Lung (tissue), 12 donors: ENCODE data around the gene ACSM6. TPM values are rescaled to one million over a fixed set of nuclear protein-coding genes. Genes with fewer than 3 reads are reported as not detected.
"Not testable (repeated sequence)": the region's sequence is repeated elsewhere in the genome, so short reads cannot be mapped to it uniquely, and the experiment has no call there.

ENCODE experiments used
- ATAC-seq: fragments of 200-7000 bp; cut with Tn5 transposase; one replicate; pipeline ENCODE4 v1.9.1; 2020; ENCODE audit warnings: moderate number of reproducible peaks; ENCODE audit not compliant: insufficient read depth, low FRiP score
- DNase-seq, 3 donors: peaks; one replicate each; pipeline ENCODE4 v3.0.0-alpha.2; 2013 to 2017
- H3K27ac ChIP-seq, 2 donors: one replicate each; pipeline ENCODE4 v1.5.1; 2013; ENCODE audit warnings: mild to moderate bottlenecking in 2 of 2, moderate library complexity in 2 of 2, control low read depth in 1 of 2, inconsistent platforms in 1 of 2, low read depth in 1 of 2, low read length in 1 of 2
- H3K27me3 ChIP-seq, 3 donors: one replicate each; pipeline ENCODE4 v1.5.1; 2013; ENCODE audit warnings: low read length in 2 of 3; ENCODE audit not compliant: control insufficient read depth in 3 of 3, insufficient read depth in 3 of 3
- H3K36me3 ChIP-seq, 4 donors: one replicate each; pipeline ENCODE4 v1.5.1; 2013; ENCODE audit warnings: low read length in 4 of 4, mild to moderate bottlenecking in 1 of 4, moderate library complexity in 1 of 4; ENCODE audit not compliant: control insufficient read depth in 4 of 4, insufficient read depth in 4 of 4
- H3K4me1 ChIP-seq, 5 donors: one replicate each; pipeline ENCODE4 v1.5.1; 2013; ENCODE audit warnings: low read length in 5 of 5, mild to moderate bottlenecking in 2 of 5, moderate library complexity in 1 of 5; ENCODE audit not compliant: control insufficient read depth in 5 of 5, insufficient read depth in 5 of 5
- H3K4me3 ChIP-seq: one replicate; pipeline ENCODE4 v1.5.1; 2013; ENCODE audit warnings: mild to moderate bottlenecking, control low read depth, moderate library complexity
- H3K9ac ChIP-seq, 2 donors: one replicate each; pipeline ENCODE4 v1.5.1; 2013; ENCODE audit warnings: low read length in 2 of 2, control low read depth in 1 of 2; ENCODE audit not compliant: insufficient read depth in 1 of 2
- H3K9me3 ChIP-seq, 4 donors: one replicate each; pipeline ENCODE4 v1.5.1; 2013; ENCODE audit warnings: low read length in 3 of 4, mild to moderate bottlenecking in 1 of 4, moderate library complexity in 1 of 4; ENCODE audit not compliant: control insufficient read depth in 4 of 4, insufficient read depth in 3 of 4
- CTCF ChIP-seq: IDR thresholded peaks from 2 replicates; pipeline ENCODE4 v1.5.1; 2012; ENCODE audit warnings: mild to moderate bottlenecking; ENCODE audit errors: control extremely low read depth, extremely low read depth
- WGBS, 2 donors: extraction: QIAGEN DNeasy Blood & Tissue Kit; methylation state at CpG; one replicate each; pipeline ENCODE4 v1.1.7; 2013; 5-methylcytosine and 5-hydroxymethylcytosine counted together
- polyA plus RNA-seq, 2 donors: library from polyadenylated mRNA; stranded (reverse); fragments of 200-250 nt; gene quantifications; one replicate each; pipeline ENCODE4 v1.2.1, GENCODE V29; 2013
- total RNA-seq, 2 donors: library from RNA; depleted of rRNA in 1 of 2; stranded (reverse); fragments of >200 nt in 1 of 2; gene quantifications; one replicate each; pipeline ENCODE4 v1.2.1, GENCODE V29; 2014 to 2021
- donor health status: control.
- donor health status: control.
- donor health status: Bipolar disorder and iron deficiency.
- donor health status: healthy.
- donor health status: DM: yes; HTN: yes; CAD: no.

ACSM6 gene
- total and polyA plus RNA-seq, 4 donors, result not detected

DNA sequence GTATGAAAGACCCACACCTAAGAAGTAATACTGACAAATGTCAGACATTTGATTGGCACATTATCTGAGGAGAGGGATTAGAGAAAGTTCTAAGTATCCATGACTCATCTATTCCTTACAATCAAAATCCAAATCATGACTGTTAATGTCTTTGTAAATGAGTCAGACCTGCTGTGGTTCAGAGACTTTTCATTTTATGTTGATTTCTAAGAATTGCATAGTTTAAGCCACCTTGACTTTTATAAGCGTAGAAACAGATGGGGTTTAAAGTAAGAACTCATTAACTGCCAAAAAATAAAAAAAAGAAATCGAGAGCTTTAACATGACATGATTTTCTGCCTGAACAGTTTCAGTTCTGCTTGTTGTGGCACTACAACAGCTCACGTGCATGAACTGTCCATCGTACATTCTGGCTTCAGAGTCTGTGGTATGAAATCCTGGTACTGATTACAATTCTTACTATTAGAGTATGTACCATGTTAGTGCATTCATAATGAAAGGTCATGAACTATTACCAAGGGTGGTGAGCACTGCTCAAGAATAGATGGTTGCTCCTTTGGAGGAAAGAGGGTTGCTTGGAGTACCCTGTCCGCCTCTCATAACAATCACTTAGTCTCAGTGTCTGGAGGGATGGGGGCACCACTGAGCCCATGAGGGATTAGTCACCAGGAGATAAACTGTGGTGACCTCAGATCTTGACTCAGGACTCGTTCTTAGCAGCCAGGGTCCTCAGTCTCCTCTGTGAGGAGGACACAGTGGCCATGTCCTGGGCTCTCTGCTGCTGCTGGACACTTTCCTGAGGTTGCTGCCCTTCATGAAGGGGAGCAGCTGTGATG, 42.2 kb downstream of the ACSM6 start:
- no peak overlapping the region for H3K4me3 ChIP-seq
- H3K36me3 ChIP-seq, result peaks cover 10 to 33% (median 24%) of the 10 kb centered on the region in 4 donors
- no peak overlapping the region for H3K9ac ChIP-seq
- H3K27ac ChIP-seq, result no peak overlapping the region
- no peaks in the 10 kb centered on the region for H3K27me3 ChIP-seq
- H3K9me3 ChIP-seq, result peaks cover 0 to 3% (median 0%) of the 10 kb centered on the region in 4 donors
- DNase-seq (no peak), ATAC-seq (no peak)
- 77 to 81% methylated on average over 6 of the region's 6 CpGs for WGBS, 2 donors
- H3K4me1 ChIP-seq, result peaks cover 0 to 4% (median 0%) of the 10 kb centered on the region in 5 donors
- no peak for TF ChIP-seq CTCF

DNA sequence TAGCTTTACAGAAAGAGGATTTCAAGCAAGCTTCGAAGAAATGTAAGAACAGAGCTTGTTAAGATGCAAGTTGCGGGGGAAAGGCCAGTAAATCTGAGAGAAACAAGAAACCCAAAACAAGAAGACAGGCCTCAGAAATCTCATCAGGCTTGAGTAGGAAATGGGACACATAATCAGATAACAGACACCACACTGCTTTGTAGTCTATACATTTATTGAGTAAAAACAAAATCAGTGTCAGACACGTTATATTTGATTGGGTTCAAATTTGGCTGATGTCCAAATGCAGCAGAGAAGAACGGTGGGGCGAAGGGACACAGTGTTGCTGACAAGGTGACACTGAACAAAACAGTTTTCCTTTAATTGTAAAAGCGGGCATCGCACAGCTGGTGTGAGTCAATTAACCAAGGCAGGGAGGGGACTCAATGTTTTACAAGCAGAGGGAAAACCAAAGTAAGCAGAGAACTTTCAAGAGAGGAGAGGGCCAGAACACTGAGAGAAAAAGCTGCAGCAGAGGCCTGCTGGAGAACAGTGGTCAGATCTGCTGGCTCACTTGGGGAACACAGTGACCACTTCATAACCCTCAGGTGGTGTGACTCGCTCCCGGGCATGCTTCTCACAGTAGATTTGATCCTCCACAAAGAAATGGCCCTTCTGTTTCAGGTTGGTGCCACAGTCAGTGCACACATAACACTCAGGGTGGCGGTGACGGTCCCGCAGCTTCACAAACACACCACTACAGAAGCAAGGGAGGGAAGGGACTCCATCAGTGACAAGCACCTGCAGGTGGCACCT, 43.5 kb downstream of the ACSM6 start:
- H3K9ac ChIP-seq, result no peak overlapping the region
- 90 to 91% methylated on average over 12 of the region's 12 CpGs for WGBS, 2 donors
- no peak overlapping the region for H3K4me3 ChIP-seq
- no peak for TF ChIP-seq CTCF
- H3K9me3 ChIP-seq, result peaks cover 0 to under 1% (median 0%) of the 10 kb centered on the region in 4 donors
- H3K27me3 ChIP-seq, result no peaks in the 10 kb centered on the region
- H3K4me1 ChIP-seq, result peaks cover 0 to 3% (median 0%) of the 10 kb centered on the region in 5 donors
- H3K27ac ChIP-seq, result no peak overlapping the region
- ATAC-seq (no peak), DNase-seq (peak in 1 of 3 donors; percentile 3)
- peaks cover 10 to 42% (median 26%) of the 10 kb centered on the region in 4 donors for H3K36me3 ChIP-seq

DNA sequence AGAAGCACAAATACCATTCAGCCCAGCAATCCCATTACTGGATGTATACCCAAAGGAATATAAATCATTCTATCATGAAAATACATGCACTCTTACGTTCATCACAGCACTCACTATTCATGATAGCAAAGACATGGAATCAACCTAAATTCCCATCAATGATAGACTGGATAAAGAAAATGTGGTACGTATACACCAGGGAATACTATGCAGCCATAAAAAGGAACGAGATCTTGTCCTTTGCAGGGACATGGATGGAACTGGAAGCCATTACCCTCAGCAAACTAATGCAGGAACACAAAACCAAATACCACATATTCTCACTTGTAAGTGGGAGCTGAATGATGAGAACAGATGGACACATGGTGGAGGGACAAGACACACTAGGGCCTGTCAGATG, 46.1 kb downstream of the ACSM6 start:
- H3K9ac ChIP-seq, DNase-seq, H3K4me3 ChIP-seq, H3K27me3 ChIP-seq, H3K9me3 ChIP-seq, ATAC-seq, H3K27ac ChIP-seq, H3K4me1 ChIP-seq: not testable (repeated sequence)
- 76 to 92% methylated on average over 3 of the region's 3 CpGs for WGBS, 2 donors
- H3K36me3 ChIP-seq, result peaks cover 12 to 36% (median 22%) of the 10 kb centered on the region in 4 donors

GRCh38 chr10:95240811-95241210, 46.8 kb downstream of the ACSM6 start:
- TF ChIP-seq CTCF, result no peak
- H3K4me1 ChIP-seq, result peaks cover 0 to 2% (median 0%) of the 10 kb centered on the region in 5 donors
- DNase-seq (no peak), ATAC-seq (no peak)
- WGBS, 2 donors, result 78 to 92% methylated on average over 6 of the region's 6 CpGs
- H3K9me3 ChIP-seq, result no peaks in the 10 kb centered on the region
- no peaks in the 10 kb centered on the region for H3K27me3 ChIP-seq
- H3K4me3 ChIP-seq, result no peak overlapping the region
- peaks cover 15 to 43% (median 27%) of the 10 kb centered on the region in 4 donors for H3K36me3 ChIP-seq
- no peak overlapping the region for H3K9ac ChIP-seq
- H3K27ac ChIP-seq, result no peak overlapping the region
